ENCODE measurements around the gene PPP1R17.
A peak's percentile ranks its signal among the peaks of the same experiment; 100 is the strongest.

The PPP1R17 gene

GRCh38 chr7:31705377-31705776 is 18.4 kb downstream of the PPP1R17 start:
- DNase-seq = no peak

GRCh38 chr7:31707089-31707488 is 20.1 kb downstream of the PPP1R17 start:
- DNase-seq = no peak

- DNase-seq = no peak
These were observed 23.2 kb downstream of the PPP1R17 start for GRCh38 chr7:31710171-31710570.

GRCh38 chr7:31716355-31716754 is 29.3 kb downstream of the PPP1R17 start:
- DNase-seq = no peak

- no peak for DNase-seq
These were observed 33.4 kb downstream of the PPP1R17 start for GRCh38 chr7:31720366-31720765.

GRCh38 chr7:31724696-31725095 is 37.7 kb downstream of the PPP1R17 start:
- DNase-seq = no peak

- no peak for DNase-seq
These were observed 42.3 kb downstream of the PPP1R17 start for GRCh38 chr7:31729195-31729804.

- DNase-seq = no peak
These were observed 47.4 kb downstream of the PPP1R17 start for GRCh38 chr7:31734456-31734855.

- DNase-seq = no peak
These were observed 49.3 kb downstream of the PPP1R17 start for GRCh38 chr7:31735991-31736982.

GRCh38 chr7:31741852-31742251 is 54.8 kb downstream of the PPP1R17 start:
- no peak for DNase-seq

GRCh38 chr7:31744294-31744874 is 57.4 kb downstream of the PPP1R17 start:
- DNase-seq = peak; percentile 7

GRCh38 chr7:31747553-31747952 is 60.5 kb downstream of the PPP1R17 start:
- DNase-seq = no peak

- DNase-seq = no peak
These were observed 61.1 kb downstream of the PPP1R17 start for GRCh38 chr7:31748084-31748483.

GRCh38 chr7:31751726-31752125 is 64.7 kb downstream of the PPP1R17 start:
- no peak for DNase-seq

Data from stimulated activated CD4-positive, alpha-beta T cell treated with anti-CD3 and anti-CD28 coated beads, Interleukin-4, amount 100 ng/mL, for 1 hour (primary cell).